Stimulated activated CD8-positive, alpha-beta memory T cell treated with anti-CD3 and anti-CD28 coated beads, Interleukin-2, amount 100 ng/mL, for 1 hour (primary cell): Measurements from ENCODE around the gene PLEKHH3.
"Not testable (repeated sequence)": the region's sequence is repeated elsewhere in the genome, so short reads cannot be mapped to it uniquely, and the experiment has no call there.

Experiments
- DNase-seq, 2 donors: peaks; one replicate each; pipeline ENCODE4 v3.0.0-alpha.2; 2020; ENCODE audit warnings: low read depth in 2 of 2

Gene PLEKHH3

DNA sequence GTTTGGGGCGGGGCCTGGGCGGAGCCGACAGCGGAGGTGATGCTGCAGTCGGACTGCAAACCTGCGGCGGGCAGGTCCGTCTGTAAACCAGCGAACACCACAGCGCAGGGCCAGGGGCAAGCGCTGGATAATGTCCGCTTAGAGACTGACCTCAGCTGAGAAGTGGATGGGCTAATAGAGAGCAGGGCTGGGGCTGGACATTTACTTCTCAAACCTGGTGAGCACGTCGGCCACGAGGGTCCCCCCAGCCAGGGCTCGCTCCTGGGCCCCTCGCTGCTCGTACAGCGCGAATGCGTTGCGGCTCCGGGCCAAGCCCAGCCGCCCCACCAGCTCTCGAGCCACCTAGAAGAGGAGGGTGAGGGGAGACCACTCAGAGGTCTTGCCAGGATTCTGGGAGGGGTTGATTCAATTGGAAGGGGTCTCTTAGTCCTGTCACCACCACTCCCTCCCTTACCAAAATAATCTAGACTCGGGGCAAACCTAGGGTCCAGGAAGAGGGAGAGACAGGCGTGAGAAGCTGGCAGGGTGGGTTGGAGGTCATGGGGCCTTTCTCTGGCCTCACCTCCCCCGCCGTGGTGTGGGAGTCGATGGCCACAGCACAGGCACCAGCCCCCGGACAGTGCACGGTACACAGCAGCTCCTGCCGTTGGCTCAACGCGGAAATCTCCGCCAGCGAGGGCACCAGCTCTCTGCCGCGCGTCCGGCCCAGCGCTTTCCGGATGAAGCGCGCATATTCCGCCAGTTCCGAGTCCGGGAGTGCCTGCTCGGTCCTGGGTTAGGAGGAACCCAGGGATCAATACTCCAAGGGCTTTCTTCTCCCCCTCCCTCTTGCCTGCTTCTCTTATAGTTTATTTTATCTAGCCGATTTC is 5.8 kb downstream of the PLEKHH3 start:
- DNase-seq: no peak

DNA sequence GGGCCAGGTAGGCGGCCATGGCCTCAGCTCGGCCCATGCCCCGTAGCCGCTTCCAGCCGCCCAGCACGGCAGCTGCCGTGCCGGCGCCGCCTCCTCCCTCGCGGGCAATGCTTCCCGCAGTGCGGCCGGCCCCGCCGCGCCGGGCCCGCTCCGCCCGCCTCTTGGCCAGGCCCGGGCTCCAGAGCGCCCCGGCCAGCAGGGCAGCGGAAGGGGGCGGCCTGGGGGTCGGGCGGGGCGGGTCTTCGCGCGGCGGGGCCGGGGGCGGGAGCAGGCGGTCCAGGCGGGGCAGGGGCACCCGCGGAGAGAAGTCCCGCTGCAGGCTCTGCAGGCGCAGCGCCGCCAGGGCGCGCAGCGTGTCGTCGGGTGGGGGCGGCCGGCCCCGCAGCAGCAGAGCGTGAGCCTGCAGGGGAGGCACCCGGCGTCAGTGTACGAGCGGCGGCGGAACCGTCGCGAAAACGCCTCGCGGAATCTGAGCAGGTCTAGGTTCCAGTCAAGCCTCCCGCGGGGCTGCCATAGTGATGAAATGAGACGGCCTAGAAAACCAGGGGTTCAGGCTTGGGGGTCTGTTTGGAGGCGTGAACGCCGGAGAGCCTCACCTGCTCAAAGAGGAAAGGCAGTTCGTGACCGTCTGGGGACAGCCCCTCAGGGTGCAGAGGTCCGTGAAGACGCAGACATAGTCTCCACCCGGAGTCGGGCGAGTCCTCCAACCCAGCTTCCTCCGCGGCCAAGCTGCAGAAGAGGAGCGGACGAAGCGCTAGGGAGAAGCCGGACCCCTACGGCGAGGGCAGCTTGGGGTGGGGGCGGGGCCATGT is 6.6 kb downstream of the PLEKHH3 start:
- DNase-seq: no peak

DNA sequence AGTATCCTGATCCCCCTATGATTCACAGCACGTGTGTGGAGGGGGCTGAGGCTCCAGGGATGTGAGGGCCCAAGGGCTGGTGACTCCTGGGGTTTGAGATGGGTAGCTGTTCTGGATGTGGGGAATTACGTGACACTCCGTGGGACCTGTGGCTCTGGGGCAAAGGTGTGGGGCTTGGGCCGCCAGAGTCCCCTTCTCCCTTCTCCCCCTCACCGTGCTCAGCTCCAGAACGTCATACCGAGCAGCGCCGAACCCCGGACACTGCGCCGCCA is 7.2 kb downstream of the PLEKHH3 start:
- DNase-seq: no peak

DNA sequence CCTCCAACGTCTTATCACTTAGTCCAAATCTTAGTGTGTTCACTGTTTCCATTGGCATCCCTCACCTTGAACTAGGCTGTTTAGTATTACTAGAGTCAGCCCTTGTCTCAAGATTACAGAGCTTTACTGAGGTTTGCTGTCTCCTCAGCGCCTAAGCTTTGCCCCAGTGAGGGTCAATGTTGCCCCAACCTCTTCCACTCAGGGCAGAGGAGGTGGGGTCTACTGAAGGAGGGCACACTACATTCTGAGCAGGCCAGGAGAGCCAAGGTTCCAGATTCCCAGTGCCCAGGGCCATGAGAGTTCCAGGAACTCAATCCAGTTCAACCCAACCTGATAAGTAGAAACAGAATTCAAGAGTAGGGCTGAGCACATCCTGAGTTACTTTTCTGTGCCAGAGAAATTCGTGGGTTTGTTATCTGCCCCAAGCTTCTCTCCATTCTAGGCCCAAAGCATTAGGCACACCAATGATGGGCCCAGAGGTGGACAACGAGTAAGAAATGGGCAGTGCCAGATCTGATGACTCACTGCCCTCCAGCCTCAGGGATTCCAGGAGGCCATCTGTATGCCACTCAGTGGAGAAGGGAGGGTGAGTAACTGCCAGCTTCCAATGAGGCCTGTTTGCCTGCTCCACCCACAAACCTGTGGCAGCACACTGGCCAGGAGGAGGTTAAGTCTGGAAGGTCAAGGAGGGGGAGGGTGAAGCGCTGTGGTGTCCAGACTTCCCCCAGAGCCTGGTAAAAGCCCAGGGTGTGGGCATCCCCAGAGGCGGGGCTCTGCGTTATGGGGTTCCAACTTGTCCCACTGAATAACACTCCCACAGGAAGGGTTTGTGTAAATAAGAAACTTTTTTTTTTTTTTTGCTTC is 9.5 kb downstream of the PLEKHH3 start:
- no peak for DNase-seq

DNA sequence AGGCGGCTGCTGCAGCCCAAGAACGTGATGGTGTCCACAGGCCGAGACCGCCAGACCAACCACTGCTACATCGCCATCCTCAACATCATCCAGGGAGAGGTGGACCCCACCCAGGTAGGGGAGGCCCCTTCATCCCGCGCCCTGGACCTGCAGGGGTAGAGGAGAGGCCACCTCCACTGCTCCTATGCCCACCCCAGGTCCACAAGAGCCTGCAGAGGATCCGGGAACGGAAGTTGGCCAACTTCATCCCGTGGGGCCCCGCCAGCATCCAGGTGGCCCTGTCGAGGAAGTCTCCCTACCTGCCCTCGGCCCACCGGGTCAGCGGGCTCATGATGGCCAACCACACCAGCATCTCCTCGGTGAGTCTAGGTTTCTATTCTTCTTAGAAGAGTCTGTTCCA is 10.7 kb downstream of the PLEKHH3 start:
- DNase-seq: not testable (repeated sequence)

DNA sequence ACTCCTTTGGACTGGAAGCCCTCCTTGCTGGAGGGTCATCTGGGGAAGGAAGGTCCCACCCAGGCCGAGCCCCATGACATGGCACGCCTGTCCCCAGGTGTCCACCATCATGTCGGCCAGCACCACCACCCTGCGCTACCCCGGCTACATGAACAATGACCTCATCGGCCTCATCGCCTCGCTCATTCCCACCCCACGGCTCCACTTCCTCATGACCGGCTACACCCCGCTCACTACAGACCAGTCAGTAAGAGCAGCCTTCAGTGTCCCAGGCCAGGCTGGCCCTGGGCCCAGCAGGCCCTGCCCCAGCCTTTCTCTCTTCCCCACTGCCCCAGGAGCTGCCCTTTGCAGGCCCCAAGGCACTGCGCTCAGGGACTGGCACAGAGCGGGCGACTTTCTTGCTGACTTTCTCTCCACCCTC is 11.2 kb downstream of the PLEKHH3 start:
- DNase-seq: no peak

DNA sequence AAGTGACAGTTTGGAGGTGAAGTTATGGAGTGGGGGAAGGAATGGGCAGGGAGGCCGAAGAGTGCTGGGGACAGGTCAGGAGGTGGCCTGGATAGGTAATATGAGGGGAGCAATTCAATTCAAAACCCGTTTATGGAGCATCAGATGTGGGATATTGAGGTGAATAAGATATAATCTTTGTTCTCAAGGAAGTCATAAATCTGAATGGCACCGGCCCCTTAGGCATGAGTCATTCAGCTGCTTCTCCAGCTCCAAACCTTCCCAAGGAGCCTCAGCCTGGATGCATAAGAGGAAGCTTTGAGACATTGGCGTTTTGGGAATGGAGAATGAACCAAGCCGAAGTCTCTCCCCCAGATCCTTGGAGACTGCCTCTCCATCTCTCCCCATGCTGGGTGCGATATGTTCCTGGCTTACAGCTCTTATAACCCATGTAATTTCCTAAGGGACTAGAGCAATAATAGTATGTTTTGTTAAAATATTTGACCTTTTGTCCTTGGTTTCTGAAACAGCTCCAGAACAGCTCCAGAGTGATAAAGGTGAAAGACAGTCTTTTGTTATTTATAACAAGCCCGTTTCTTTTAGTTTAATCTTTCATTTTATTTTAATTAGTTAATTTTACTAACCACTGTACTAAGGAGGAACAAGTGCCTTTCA is 16.0 kb downstream of the PLEKHH3 start:
- DNase-seq: no peak

DNA sequence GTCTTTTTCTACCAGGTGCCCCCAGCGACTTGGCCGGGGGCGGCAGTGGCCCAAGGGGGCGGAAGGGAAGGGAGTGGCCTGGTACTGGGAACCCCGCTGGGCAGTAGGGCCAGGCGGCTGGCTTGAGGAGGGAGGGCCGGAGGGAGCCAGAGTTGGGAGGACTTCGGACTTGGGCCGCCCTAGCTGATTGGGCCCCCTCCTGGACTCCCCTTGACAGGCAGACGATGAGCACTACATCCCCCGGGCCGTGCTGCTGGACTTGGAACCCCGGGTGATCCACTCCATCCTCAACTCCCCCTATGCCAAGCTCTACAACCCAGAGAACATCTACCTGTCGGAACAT is 16.9 kb downstream of the PLEKHH3 start:
- not testable (repeated sequence) for DNase-seq

DNA sequence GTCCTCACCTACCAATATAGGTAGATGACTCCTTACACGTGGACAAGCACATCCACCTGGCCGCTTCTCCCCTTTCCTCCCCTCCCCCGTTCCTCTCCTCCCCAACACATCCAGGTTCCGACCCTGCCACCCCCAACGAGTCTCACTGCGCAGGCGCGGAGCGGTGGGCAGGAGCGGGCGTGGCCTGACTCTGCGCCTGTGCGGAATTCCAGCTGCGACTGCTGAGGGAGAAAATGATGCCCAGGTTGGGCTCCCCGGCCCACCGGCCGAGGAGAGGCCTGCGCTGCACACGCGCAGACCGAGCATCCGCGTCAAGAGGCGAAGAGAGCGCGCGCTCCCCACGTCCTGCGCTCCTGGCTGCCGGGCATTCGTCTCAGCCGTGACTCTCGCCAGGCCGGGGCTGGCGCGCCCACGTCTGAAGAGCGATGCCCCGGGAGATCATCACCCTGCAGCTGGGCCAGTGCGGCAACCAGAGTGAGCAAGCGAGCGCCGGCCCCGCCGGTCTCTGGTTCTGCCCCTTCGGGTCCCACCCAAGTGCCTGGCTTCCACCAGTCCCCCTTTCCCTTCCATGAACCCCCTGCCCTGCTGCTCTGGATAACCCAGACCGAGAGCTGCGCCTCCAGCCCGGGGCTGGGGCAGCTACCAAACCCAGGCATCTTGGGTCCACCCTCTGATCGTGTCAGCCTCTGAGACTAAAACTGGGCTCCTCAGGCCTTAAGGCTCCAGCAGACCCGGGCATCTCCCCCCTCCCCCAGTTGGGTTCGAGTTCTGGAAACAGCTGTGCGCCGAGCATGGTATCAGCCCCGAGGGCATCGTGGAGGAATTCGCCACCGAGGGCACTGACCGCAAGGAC is 17.5 kb downstream of the PLEKHH3 start, which contains the start of gene TUBG2:
TSS of gene TUBG2 (plus strand) at position 206 of the 853 bp plus-strand sequence. CDS start at position 426, 220 bp downstream.
- peak; percentile 44 to 64 for DNase-seq

DNA sequence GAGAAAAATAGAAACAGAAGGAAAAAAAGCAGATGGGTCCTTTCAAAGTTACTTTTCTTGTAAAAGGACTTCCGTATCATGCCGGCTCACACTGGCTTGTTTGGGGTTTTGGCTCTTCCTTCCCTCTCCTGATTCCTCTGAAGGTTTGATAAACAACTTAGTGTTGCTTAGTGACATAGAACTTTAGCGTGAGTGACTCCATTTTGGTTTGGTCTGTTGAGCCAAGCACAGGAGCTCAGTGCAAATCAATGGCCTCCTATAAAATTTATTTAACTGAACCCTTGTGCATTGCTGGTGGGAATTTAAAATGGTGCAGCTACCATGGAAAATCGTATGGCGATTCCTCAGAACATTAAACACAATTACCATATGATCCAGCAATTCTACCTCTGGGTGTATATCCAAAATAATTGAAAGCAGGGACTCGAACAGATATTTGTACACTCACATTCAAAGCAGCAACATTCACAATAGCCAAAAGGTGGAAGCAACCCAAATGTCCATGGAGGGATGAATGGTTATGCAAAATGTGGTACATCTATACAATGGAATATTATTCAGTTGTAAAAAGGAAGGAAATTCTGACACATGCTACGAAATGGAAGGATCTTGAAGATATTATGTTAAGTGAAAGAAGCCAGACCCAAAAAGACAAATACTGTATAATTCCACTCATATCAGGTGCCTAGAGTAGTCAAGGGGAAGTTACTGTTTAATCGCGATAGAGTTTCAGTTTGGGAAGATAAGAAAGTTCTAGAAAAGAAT is 18.8 kb downstream of the PLEKHH3 start:
- DNase-seq: no peak

DNA sequence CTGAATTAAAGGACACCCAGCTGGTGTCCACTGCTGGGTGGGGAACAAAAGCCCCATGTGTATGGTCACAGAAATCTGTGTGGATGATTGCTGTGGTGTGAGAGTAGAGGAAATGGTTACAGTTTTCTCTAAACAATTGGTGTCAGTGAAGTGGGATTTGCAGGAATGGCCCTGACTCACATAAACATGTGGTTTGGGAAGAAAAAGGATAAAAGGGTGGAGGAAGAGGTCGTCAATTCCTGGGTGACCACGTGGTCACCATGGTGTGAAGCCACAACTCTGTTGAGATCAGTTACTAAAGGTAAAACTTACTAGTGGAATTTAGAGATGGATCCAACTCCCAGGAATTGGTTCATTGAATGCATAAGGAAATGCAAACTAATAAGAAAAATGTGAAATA is 21.3 kb downstream of the PLEKHH3 start:
- DNase-seq: no peak

DNA sequence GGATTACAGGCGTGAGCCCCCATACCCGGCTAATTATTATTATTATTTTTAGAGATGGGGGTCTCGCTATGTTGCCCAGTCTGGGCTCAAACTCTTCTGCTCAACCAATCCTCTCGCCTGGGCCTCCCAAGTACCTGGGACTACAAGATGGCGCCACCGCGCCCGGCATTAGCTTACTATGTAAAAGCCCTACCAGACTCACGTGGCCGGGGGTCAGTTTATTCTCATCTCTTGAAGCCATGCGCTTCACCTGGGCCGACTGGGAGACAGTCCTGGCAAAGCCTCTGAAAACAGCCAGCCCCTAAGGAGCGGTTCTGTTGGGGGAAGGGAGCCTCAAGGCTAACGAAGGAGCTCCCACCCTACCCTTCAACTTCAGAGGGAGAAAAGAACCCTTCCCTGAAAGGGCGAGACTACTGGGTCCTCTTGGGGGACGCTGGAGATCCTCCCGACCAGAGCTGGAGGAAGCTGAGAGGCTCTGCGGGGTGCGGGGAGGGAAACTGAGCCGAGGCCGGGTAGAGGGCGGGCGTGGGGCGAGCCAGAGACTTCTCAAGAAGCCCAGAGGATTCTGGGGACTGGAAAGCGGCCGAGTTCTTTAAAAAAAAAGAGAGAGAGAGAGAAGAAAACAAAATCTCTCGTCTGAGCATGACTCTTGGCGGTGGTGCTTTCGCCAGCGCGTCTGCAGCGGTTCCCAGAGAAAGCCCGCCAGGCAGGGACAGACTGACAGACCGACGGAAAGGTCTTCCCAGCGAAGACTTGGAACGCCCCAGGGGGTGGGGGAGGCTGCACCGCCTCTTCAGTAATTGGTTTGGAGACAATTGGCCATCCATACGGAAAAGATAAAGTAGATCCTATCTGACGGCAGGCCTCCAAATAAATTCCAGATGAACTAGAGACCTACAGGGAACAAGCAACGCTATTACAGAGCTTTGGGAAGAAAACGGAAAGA is 23.3 kb downstream of the PLEKHH3 start:
- no peak for DNase-seq

DNA sequence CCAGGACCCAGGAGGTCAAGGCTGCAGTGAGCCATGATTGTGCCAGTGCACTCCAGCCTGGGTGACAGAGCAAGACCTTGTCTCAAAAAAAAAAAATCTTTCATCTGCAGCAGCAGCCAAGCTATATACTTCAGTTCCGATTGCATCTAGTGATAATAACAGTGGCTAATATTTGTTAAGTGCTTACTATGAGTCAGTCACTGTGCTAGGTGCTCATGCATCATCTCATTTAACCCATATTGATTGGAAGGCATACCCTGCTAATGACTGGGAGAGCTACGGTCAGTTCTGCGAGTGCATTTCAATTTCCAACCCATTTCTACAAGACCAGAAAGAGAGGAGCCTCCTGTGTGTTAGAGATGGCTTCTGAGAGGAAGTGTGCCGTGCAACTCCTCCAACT is 25.4 kb downstream of the PLEKHH3 start:
- no peak for DNase-seq

DNA sequence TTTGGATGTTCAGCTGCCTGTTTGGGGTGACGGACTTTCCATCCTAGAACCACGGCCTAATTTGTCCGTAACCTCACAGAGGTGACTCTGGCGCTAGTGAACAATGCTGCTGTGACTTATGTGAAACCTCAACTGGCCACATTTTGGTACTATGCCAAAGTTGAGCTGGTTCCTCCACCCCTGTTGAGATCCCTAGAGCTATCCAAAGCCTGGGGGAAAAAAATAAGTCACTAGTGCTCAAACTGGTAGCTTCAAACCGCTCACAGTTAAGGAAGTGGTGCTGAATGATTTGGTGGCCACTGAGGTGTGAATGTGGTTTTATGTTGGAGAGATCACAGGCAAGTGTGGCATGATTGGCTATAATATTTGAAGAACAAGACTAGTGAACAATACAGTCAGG is 29.0 kb downstream of the PLEKHH3 start:
- no peak for DNase-seq

DNA sequence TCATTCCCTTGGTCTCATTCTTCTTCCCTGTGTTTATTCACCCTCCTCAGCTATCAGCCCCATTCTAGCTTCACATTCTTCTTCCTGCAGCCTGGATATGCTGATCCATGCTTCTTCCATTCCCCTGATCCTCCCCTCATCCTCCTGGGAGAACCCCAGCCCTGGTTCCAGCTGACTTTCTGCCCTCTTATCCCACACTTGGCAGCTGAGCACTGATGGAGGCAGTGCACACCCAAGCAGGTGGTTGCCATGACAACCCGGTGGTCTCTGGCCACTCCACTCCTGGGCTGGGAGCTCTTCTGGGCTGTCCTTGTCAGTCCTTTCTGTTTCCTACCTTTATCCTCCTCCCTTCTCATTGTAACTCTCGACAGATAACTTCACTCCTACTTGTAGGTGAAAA is 34.5 kb downstream of the PLEKHH3 start:
- no peak for DNase-seq

DNA sequence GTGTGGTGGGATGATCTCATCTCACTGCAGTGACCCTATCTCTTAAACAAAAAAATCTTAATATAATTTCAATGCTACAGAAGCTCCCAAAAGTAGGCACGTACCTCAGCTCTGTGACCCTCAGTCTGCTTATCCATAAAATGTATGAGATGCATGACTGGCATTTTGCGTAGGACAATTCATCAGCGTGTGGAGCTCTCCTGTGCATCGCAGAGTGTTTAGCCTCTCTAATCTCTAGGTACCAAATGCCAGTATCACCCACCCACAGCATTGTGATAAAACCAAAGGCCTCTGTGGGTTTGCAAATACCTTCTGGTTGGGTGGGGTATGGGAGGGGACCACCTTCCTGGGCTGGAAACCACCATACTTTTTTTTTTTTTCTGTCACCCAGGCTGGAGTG is 36.7 kb downstream of the PLEKHH3 start:
- no peak for DNase-seq

DNA sequence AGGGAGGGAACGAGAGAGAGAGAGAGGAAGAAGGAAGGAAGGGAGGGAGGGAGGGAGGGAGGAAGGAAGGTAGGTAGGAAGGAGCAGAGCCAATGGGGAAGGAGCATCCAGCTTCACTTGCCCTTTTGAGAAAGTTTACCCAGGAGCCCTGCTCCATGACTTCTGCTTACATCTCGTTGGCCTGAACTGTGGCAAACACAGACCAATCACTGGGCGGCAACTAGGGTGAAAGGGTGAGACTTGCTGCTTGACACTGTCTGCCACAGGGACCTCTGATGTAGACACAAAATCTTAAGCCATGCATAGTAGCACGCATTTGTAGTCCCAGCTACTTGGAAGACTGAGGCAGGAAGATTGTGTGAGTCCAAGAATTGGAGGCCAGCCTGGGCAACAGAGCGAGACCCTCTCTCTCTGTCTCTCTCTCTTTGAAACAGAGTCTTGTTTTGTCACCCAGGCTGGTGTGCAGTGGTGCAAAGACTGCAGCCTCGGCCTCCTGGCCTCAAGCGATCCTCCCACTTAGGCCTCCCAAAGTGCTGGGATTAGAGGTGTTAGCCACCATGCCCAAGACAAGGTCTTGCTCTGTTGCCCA is 37.2 kb downstream of the PLEKHH3 start:
- no peak for DNase-seq

DNA sequence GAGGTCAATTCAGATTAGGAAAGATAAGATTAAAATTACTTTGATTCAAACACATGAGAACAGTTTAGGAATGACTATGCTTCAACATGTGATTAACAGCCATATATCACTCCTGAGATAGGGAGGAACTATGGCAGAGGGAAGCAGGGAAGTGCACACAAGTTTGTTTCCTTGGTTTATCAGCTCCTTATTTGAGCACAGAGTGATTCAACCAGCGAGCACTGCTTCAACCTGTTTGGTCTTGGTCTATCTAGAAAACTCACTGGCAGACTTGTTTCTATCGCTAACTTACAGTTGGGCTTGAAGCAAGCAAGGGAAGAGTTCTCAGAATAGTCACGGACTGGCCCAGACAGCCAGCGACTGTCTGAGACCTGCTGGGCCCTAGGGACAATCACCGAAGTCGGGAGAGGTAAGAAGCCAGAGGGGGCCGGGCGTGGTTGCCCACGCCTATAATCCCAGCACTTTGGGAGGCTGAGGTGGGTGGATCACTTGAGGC is 43.8 kb downstream of the PLEKHH3 start:
- DNase-seq: no peak
